ENCODE results near the gene COX6B2.

DNA sequence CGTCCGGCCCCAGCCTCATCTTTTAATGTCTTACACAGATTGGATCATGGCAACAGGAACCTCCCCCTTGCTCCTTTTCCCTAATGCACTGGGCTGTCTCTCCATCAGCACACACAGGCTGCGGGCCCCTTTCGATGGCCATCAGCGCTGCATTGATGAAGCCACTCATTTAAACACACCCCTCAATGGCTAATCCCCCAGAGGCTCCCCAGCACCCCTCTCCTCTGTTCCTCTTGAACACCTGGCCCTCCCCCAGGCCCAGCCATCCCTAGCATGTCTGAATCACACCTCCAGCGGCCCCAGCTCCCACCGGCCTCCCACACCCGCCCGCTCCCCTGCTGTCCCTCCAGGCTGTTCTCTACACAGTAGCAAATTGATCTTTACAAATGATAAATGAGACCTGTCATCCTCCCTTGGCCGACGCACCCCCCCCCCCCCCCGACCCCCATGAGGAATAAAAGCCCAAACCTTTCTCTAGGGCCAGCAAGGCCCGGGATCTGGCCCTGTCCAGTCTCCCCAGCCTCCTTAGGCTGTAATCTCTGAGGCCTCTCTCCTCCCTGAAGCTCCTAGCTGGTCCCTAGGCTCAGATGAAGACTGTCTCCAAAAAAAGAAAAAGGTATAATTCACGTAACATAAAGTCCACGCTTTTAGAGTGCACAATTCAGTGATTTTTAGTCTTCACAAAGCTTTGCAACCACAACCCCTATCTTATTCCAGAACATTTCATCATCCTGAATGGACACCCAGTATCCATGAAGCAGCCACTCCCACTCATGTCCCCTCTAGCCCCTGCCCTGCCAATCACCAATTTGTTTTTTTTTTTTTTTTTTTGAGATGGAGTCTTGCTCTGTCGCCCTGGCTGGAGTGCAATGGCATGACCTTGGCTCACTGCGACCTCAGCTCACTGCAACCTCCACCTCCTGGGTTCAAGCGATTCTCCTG lies 38.6 kb upstream of the COX6B2 start:
- TF ChIP-seq CTCF (IDR thresholded peaks at IDR 0.05; ENCODE audit: insufficient read depth, low read depth, low read length) (no peak), EZH2 (IDR thresholded peaks at IDR 0.05; ENCODE audit: insufficient read depth, low read length) (no peak)

All from astrocyte (in vitro differentiated cells and primary cell).